ENCODE measurements around the gene ANKEF1.

ANKEF1 gene

DNA sequence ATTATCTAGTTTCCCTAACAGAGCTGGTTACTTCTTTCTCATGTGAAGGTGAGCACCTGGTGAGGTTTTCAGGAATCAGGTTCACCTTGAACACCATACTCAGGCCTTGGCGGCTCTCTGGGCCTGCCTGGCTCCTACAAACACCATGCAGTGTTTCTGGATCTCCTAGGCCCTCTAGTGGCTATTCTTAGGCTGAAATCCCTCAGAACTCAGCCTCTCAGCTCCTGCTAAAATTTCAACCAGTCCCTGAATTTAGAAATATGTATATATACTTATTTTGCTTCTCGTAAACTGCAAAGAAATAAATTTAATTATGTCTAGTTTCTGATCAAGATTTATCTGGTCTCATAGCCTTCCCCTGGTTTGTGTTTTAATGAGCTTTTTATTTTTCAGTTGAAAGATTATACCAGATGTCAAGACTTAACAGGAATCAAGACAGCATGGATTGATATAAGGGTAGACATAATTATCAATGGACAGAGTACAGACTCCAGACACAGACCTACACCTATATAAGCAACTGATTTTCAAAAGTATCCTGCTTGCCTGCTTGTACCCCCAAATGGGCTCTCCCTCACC lies 55.9 kb downstream of the ANKEF1 start:
- peak; percentile 85 for DNase-seq

DNA sequence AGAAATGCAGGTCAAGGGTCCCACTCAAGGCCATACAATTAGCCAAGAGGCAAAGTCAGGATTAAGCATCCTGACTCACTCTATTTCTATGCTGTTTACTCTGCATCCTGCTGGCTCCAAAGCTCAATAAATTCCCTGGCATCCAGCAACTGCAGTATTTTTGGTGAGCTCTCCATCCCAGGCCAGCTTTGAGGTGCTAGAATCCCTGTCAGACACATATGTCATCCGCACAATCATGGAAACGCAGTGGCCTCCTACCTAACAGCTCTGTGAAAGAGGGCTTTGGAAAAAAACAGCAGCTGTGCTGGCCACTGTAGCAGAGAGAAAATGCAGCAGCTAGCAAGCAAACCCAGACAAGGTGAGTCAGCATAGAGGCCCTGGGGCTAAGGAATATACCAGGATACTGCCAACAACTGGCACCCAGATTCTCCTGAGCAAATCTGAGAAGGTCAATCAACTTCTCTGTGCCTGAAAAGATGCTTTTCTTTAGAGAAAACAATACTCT lies 58.4 kb downstream of the ANKEF1 start:
- peak; percentile 85 for DNase-seq

DNA sequence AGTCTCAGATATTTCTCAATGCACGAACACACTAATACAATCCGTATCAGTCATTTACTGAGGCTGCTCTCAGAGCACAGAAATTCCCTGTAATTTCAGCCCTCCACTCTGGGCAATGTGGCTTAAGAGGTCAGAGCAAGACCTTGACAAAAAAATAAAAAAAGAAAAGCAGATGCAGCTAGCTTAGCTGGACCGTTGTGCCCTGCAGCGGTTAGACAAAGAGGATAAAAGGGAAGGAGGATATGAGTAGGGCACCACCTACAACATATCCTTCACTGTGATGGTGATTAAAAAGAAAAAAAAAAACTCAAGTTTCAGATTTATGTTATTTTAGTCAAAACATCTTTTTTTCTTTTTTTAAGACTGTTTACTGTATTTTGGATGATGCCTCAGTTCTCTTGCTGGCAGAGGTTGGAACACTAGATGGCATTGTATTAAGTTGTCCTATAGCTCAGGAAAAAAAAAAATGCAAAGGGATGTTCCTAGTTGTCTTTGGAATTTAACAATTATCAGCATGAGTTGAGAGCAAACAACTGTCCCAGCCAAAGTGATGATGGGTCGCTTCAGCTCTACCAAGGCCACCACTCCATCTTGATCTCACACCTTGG lies 59.9 kb downstream of the ANKEF1 start:
- no peak for DNase-seq

GRCh38 chr20:10096790-10097189 lies 62.0 kb downstream of the ANKEF1 start:
- no peak for DNase-seq

GRCh38 chr20:10105046-10105445 lies 70.3 kb downstream of the ANKEF1 start:
- DNase-seq: peak; percentile 97

All from NCI-H69 (cell line).